ENCODE measurements around the gene FAM32A.

GRCh38 chr19:16156904-16157303, 28.3 kb upstream of the FAM32A start:
- TF ChIP-seq CTCF (IDR thresholded peaks at IDR 0.05) (no peak), POLR2A (IDR thresholded peaks at IDR 0.05) (no peak)

Data from testis (tissue), 2 donors.